Fibroblast of peridontal ligament (primary cell): ENCODE results near the gene CILP.
"Not testable (repeated sequence)": the region's sequence is repeated elsewhere in the genome, so short reads cannot be mapped to it uniquely, and the experiment has no call there.

Experiments used
- DNase-seq: peaks from one replicate; pipeline ENCODE4 v3.0.0-alpha.2; 2010; ENCODE audit errors: extremely low read depth

CILP gene

DNA sequence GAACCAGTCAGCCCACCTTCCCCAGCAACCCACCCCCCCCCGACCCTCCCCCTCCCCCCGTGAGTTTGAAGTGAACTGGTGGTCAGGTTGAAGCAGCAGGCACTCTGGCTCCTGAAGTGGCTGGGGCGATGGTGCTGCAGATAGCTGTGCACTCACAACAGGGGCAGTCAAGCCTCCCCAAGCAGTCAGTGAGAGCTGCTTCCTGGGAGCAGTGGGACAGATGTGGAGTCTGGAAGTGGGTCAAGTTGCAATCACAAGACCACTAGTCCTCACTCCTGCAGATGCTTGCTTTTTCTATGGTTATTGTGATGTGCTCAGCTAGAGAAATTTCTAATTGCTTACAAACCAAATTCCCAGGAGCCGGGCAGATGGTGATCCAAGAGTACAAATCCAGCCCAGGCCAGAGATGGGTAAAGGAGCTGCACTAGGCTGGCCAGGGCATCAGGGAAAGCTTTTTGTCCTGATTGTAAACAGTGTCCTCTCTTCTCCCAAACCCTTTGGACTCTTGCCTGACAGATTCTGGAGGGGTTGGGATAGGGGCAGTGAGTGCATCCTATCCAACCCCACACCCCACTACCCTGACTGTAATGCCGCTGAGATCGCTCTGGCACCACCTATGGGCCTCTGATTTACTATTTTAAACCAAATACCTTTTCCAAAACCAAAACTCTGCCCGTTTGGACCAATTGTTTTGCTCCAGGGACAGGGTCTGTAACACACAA lies 16.3 kb downstream of the CILP start:
- peak; percentile 54 for DNase-seq

DNA sequence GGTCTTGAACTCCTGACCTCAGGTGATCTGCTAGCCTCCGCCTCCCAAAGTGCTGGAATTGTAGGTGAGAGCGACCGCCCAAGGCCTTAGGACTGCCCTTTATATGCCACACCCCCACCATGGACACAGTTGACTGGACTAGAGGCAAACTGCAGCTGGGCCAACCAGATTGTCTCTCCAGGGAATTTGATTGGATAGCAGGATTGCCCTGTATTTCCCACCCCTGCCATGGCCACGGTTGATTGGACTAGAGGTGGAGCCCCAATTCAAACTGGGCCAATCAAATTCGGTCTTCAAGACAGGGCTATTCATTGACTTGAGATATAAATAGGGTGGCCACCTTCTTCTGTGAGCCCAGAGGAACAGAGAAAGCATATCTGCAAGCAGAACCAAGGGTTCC lies 19.3 kb downstream of the CILP start:
- peak; percentile 8 for DNase-seq

DNA sequence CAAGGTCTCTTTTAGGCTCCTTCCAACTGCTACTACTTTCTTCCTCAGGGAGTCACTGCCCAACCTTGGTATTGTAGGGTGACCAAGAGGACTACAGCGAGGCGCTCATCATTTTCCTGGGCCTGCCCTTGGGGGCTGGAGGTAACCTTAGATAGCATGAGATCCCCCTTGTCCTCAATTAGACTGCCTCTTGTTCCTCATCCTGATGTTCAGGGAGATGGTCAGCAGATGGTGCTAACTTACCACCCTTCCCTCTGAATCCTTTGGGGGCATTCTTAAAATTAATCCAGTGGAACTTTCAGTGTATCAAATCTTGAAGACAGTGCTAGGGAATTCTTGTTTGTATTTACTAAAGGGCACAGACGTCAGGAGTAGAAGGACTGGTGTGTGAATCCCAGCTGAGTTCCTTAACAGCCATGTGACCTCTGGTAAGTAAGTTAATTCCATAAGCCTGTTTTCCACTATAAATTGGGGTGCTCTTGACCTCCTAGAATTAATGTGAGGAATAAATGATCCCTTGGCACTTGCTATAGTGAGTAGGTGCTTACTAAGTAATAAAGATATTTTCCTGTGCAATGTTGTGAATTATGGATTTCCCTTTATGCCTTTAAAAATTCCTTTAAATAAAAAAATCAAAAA lies 22.1 kb downstream of the CILP start:
- DNase-seq: peak; percentile 79

DNA sequence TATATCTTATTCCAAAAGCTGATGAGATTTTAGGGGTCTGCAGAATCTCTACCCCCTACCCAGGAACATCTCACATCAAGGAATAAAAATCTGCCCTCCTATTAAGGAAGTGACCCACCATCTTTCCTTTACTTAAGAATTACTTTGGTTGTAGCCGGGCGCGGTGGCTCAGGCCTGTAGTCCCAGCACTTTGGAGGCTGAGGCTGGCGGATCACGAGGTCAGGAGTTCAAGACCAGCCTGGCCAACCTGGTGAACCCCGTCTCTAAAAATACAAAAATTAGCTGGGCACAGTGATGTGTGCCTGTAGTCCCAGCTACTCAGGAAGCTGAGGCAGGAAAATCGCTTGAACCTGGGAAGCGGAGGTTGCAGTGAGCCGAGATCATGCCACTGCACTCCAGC lies 22.8 kb downstream of the CILP start:
- DNase-seq: not testable (repeated sequence)

DNA sequence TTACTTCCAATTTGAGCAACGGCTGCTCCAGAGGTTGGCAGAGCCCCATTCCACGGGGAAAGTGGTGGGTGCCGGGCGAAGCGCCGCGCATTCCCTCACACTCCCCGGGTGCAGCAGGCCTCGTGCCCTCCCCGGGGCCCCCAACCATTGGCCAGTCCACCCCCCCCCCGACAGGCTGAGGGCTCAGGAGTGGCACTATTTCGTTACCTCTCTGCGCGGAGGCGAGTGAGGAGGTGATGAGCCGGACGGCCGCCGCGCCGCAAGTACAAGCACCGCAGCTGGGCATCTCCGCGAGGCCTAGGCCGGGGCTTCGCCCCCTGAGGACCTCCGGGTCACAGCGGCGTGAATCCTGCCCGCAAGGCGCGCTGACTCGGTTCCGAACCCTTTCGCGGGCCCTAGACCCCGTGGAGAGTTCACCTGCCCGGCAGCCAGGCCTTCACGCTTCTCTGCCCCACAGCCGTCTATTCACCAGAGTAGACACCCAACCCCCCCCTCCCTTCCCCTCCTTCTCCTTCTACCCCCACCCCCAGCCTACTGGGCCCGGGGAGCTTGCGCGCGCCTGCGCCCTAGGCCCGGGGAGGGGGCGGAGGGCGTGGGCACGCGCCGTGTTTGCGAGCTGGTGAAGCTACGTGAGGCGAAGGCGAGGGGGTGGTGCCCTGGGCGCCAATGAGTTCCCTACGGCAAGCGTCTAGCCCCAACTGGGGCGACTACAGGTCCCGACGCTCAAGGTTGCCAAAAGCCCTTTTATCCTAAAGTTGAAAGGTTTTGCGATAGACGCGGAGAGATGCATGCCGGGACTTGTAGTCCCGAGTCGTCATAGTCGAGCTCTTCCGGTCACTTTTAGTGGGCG lies 26.2 kb downstream of the CILP start, which contains the start of gene CLPX:
Gene CLPX (minus strand): TSS at position 475 of the 850 bp plus-strand sequence. CDS start 189 bp downstream, at position 286.
- DNase-seq: peak; percentile 91

DNA sequence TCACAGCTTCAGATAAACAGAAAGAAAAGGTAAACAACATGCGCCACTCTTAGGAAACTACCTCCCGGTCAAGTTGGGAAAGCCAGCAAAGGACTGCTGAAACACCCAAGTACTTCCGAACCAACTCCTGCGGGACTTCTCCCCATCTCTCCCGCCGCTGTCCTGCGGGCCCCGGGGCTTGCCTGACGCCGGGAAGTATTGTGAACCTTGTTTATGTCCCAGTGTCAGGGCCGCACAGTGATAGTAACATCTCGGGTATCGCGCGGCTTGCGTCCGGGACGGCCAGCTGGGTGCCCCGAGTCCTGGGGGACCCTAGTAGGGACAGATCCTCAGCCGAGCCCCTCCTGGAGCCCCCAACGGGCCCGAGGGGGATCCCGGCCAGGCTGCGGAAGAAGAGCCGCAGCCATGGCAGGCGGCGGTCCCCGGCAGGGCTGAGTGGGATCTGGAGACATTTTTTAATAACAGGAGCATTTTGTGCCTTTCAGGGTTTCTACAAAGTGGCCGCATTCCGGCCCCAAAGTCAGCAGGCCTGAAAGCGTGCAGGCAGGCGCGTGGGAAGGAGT lies 26.9 kb downstream of the CILP start:
- DNase-seq: peak; percentile 54

DNA sequence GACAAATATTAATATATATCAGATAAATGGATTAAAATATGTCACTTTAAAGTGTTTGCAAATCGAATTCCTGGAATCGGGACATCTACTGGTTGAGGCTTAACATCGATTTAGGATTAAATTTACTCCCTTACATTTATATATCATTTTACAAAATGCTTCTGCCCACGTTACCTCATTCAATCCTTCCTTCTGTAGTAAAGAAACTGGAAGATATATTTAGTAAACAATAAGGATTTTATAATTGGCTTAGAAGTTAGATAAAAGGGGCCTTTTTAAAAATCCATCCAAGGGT lies 27.5 kb downstream of the CILP start:
- no peak for DNase-seq

DNA sequence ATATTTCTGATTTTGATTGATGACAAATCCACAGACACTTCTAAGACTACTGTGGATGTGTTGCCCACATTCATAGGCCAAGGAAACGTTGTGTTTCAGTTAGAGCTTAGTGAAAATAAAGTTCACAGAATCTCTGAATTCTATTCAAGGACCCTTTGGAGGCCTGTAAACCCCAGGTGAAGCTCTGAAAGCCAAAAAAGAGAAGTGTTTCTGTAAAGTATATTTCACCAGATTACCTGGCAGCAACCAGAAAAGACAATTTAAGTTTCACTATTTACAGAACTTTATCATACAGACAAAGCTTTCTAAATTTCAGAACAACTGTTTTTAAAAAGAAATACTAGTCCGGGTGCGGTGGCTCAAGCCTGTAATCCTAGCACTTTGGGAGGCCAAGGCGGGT lies 28.7 kb downstream of the CILP start:
- no peak for DNase-seq

DNA sequence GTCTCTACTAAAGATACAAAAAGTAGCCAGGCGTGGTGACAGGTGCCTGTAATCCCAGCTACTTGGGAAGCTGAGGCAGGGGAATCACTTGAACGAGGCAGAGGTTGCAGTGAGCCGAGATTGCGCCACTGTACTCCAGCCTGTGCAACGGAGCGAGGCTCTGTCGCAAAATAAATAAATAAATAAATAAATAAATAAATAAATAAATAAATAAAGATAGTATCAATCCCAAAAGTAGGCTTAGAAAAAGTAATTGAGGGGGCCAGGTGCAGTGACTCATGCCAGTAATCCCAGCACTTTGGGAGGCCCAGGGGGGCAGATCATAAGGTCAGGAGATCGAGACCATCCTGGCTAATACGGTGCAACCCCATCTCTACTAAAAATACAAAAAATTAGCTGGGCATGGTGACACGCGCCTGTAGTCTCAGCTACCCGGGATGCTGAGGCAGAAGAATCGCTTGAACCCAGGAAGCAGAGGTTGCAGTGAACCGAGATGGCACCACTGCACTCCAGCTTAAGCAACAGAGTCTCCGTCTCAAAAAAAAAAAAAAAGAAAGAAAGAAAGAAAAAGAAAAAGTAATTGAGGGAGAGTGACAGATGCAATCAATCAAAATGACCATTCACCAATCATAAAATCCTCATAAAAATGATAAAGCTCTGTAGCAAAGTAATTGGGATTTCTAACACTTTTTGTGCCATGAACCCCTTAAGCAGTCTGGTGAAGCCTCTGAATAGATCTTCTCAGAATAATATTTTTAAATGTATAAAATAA lies 29.5 kb downstream of the CILP start:
- not testable (repeated sequence) for DNase-seq

DNA sequence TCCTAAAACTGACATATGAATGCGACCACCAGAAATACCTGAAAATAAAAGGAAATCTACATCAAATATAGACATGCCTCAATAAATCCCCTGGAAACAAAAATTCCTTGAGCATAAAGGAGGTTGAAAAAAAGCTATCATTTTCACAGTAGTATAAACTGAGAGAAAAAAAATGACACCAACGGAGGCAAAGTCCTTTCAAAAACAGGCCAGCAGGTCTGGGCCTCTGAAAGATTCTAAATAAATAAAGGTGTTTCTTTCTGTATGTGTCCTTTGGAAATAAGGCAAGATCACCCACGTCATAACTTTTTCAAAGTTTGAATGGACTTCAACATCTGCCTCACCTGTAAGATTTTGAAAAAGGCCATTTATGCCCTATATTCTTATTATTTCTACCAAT lies 31.1 kb downstream of the CILP start:
- DNase-seq: no peak

DNA sequence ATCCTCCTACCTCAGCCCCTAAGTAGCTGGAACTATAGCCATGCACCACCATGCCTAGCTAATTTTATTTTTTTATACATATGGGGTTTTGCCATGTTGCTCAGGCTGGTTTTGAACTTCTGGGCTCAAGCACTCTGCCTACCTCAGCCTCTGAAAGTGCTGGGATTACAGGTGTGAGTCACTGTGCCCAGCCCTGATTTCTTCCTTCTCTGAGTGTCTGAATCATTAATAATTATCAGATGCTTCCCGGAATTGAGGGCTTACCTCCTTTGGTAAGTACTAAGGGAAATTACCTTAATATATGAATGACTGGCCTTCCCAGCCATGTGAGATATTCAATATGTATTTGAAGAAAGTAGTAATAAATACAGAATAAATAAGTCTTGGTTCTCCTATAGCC lies 33.4 kb downstream of the CILP start:
- DNase-seq: no peak

DNA sequence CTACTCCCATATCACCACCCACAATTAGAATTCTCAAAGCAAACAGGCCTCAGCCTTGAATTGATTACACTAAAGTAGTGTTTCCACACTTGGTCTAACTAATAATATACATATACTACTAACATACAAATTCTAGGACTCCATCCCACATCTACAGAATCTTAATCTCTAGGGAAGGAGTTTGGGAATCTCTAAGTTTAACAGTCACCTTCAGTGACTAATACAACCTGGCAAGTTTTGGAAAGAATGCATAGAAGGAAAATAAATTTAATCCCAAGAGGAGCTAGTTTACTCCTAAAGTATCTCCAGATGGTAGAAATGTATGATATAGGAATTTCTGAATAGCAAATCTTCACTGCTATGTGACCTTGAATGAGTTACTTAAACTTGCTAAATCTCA lies 35.2 kb downstream of the CILP start:
- peak; percentile 46 for DNase-seq

DNA sequence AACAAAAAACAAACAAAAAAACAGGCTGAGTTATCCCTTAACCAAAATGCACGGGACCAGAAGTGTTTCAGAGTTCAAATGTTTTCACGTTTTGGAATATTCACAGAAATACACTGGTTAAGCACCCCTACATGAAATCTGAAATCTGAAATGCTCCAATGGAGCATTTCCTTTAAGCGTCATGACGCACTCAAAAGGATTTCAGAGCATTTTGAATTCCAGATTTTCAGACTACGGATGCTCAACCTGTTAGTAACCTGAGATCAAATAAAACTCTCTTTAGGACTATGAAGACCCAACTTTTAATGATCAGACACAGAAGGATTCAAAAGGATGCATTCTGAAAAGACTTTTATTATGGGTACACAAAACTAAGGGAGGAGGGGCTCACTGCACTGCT lies 35.8 kb downstream of the CILP start:
- DNase-seq: no peak

DNA sequence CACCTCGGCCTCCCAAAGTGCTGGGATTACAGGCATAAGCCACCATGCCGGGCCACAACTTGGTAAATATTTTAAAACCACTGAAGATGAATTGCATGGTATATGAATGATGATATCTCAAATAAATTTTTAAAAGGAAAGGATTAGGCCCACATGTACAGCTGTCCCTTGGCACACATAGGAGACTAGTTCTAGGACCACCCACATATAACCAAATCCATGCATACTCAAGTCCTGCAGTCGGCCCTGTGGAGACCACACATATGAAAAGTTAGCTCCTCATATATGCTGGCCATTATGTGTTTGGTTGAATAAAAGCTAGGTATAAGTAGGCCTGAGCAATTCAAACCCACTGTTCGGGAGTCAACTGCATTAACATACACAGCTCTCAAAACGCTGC lies 36.8 kb downstream of the CILP start:
- no peak for DNase-seq

DNA sequence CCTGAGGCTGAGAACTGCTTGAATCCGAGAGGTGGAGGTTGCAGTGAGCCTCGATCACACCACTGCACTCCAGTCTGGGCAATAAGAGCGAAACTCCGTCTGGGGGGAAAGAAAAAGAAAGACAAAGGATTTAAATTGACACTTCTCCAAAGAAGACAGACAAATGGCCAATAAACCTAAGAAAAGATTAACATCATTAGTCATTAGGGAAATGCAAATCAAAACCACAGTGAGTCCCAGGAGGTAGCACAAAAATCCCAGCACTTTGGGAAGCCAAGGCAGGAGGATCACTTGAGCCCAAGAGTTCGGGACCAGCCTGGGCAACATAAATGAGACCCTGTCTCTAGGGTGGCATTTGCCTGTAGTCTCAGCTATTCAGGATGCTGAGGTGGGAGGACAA lies 38.7 kb downstream of the CILP start:
- DNase-seq: no peak

DNA sequence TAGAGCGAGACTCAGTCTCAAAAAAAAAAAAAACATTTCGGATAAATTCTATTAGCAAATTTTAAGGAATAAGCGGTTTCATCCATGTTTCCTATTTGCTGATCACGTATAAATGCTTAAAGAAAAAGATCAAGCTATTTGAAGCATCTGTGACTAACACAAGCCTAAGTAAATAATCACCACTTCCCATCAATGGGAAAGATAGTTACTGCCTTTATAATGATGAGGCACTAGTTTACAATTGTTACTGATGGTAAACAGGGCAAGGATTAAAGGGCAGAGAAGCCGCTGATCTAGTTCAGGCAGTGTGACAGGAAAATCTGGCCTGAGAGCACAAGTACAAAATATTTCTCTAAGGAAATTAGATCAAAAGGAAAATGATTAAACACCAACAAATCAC lies 39.8 kb downstream of the CILP start:
- DNase-seq: no peak

DNA sequence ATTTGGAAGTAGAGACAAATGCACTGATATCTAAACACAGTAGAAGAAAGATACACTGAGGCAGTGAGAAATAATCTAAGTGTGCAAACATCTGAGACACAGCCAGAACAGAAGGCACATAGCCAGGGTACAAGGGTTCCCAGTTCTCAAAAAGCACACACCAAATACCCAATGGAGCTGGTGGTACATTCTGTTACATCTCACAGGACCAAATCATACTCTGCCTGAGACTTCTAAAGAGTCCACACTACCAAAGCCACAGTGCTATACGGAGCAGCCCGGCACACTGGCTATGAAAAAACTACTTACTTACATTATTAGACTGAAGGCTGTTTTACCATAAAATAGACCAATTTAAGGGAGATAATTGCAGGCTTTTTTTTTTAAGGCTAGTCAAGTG lies 45.4 kb downstream of the CILP start:
- no peak for DNase-seq

DNA sequence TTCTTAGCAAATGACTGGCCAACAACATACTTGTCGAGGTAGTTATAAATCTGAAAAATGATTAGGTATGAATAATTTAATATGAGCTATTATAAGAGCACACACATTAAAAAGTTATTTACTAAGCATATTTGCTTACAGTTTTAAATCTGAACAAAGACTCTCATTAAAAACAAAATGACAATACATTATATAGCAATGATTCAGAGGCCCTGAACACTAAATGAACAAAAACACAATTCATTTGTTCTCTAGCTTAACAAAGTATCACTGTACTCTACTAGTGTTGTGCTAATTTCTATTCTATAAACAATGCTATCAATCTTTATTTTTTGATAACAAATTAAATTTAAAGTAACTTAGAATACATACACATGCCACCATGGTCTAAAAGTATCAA lies 47.1 kb downstream of the CILP start:
- no peak for DNase-seq

DNA sequence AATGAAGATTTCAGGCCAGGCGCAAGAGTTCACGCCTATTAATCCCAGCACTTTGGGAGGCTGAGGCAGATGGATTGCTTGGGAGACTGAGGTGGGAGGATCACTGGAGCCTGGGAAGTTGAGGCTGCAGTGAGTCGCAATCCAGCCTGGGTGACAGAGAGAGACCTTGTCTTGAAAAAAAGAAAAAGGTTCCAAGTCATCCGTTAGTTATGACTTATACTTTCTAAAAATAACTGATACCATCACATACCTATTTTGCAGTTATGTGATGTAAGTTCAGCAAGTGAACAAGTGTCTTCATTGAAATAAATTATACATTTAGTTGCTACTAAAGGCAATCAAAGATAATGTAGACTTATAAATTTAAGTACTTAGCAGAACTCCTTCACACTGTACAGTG lies 48.2 kb downstream of the CILP start:
- no peak for DNase-seq

DNA sequence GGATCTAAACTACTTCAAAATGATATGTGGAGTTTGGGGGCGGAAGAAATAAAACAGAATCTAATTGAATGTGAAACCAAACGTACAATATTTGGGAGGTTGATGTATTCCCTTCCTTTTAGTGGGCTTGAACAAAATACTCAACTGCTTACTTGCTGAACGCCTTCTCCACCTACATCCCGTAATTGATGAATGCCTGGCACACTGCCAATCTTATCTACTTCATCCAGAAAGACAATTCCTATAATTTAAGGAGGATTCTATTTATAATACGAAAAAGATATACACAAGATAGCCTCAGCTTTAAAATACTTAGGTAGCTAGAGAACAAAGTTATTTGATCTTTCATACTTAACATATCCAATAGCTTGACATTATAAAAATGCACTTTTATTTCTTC lies 54.6 kb downstream of the CILP start:
- no peak for DNase-seq

DNA sequence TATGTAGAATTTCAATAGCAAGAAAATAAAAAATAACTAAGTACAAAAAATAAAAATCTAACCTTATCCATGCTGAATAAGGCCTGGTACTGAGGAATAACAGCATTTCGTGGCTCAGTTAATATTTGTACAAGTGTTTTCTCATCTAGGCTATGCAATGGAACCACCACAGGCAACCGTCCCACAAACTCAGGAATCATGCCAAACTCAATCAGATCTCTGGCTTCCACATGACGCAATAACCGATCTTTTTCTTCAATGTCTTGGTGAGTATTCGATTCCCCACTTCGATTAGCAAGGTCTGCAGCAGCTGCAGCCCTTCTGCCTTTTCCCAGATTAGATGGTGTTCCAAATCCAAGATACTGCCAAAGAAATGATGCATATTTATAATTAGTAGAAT lies 56.6 kb downstream of the CILP start:
- DNase-seq: peak; percentile 9

DNA sequence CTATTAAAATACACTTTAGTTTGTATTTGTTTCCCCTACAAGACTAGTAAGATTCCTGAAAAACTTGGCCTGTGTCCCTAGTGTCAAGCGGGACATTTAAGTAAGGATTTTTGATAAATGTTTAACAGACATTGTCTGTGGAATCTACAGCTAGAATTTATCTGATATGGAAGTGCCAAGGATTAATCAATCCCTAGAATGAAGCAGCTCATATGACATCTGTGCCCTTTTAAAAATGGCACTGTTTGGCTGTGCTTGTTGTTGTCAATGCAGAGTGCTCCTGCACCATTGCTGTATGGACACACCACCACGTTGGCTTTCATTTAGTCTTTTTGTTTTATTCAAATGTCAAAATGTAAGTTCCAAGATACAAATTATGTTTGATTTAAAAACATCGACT lies 63.4 kb downstream of the CILP start:
- DNase-seq: no peak
